ENCODE data around the gene FAM50B. TPM values are rescaled to one million over a fixed set of nuclear protein-coding genes. Genes with fewer than 3 reads are reported as not detected.

The FAM50B gene
- total RNA-seq, 1 donor from 2014 or later = 3.8 TPM

DNA sequence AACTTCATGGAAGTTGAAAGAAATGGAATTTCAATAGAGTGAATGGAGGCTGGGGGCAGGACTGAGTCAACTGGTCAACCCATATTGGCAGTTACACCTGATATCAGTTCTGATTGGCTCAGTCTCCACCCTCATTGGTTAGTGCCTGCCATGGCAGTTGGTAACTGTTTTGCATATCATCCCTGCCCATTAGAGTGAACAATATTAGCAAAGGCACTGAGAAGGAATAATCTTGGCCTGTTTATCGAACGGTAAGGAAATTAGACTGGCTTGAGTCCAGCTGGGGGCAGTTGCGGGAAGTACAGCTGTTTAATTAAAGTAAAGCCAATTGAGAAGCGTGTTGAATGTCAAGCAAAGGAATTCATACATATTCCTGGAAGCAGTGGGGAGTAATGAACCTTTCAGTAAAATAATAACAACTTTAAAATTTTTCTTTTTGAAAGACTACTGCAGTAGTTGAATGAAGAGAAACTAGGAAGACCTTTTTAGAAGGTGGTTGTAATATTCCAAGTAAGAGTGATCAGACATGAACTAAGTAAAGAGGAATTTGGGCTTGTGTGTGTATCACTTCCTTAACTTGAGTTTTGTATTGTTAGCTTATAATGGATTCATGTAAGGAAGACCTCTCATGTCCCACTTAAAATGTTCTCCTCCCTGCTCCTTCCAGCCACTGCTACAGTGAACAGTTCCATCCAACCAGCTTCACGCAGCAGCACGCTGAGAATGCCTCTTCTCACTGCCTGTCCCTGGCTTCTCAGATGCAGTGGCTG, 17.2 kb upstream of the FAM50B start:
- H3K27me3 Mint-ChIP-seq (ENCODE audit: unreplicated experiment) = no peaks in the 10 kb centered on the region
- H3K4me3 Mint-ChIP-seq (ENCODE audit: unreplicated experiment) = no peak overlapping the region
- DNase-seq (ENCODE audit: low spot score) = no peak
- TF ChIP-seq, protein P1, sequence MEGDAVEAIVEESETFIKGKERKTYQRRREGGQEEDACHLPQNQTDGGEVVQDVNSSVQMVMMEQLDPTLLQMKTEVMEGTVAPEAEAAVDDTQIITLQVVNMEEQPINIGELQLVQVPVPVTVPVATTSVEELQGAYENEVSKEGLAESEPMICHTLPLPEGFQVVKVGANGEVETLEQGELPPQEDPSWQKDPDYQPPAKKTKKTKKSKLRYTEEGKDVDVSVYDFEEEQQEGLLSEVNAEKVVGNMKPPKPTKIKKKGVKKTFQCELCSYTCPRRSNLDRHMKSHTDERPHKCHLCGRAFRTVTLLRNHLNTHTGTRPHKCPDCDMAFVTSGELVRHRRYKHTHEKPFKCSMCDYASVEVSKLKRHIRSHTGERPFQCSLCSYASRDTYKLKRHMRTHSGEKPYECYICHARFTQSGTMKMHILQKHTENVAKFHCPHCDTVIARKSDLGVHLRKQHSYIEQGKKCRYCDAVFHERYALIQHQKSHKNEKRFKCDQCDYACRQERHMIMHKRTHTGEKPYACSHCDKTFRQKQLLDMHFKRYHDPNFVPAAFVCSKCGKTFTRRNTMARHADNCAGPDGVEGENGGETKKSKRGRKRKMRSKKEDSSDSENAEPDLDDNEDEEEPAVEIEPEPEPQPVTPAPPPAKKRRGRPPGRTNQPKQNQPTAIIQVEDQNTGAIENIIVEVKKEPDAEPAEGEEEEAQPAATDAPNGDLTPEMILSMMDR (IDR thresholded peaks at IDR 0.05; ENCODE audit: unreplicated experiment) = no peak
- H3K9me3 Mint-ChIP-seq (ENCODE audit: unreplicated experiment) = no peaks in the 10 kb centered on the region
- peaks cover 6% of the 10 kb centered on the region for H3K4me1 Mint-ChIP-seq (ENCODE audit: unreplicated experiment)
- H3K36me3 Mint-ChIP-seq (ENCODE audit: low read depth, unreplicated experiment) = no peaks in the 10 kb centered on the region
- no peak overlapping the region for H3K27ac Mint-ChIP-seq (ENCODE audit: unreplicated experiment)

DNA sequence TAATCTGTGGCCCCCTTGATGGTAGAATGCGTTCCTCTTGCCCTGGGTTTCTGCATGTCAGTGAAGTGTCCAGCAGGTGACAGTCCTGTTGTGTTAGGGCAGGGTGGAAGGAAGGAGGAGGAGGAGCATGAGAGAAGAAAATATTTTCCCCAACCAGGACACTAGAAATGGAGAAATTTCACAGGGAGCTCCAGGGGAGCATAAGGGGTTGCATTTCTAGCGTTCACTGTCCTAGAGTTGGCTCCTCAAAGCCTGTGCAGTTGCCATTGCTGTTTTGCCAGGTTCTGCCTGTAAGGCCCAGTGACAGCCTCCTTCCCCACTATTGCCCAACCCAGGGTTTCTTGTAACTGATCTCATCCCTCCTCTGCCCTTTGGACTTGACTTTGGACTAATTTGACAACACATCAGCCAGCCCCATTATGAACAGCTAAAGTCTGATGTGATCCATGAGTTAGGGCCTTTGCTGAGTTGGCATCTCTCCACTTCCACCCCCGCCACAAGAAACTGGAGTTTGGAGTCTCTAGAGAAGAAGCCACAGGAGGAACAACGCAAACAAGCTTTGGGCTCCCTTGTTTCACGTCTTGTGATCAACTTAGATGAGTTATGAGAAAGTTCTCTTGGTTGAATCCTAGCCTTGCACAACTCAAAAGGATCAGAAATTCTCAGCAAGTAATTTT, 14.0 kb upstream of the FAM50B start:
- no peaks in the 10 kb centered on the region for H3K36me3 Mint-ChIP-seq (ENCODE audit: low read depth, unreplicated experiment)
- TF ChIP-seq, protein P1 (IDR thresholded peaks at IDR 0.05; ENCODE audit: unreplicated experiment) = no peak
- no peaks in the 10 kb centered on the region for H3K9me3 Mint-ChIP-seq (ENCODE audit: unreplicated experiment)
- no peak overlapping the region for H3K27ac Mint-ChIP-seq (ENCODE audit: unreplicated experiment)
- no peak overlapping the region for H3K4me3 Mint-ChIP-seq (ENCODE audit: unreplicated experiment)
- no peak for DNase-seq (ENCODE audit: low spot score)
- peaks cover 1% of the 10 kb centered on the region for H3K27me3 Mint-ChIP-seq (ENCODE audit: unreplicated experiment)
- H3K4me1 Mint-ChIP-seq (ENCODE audit: unreplicated experiment) = no peaks in the 10 kb centered on the region

DNA sequence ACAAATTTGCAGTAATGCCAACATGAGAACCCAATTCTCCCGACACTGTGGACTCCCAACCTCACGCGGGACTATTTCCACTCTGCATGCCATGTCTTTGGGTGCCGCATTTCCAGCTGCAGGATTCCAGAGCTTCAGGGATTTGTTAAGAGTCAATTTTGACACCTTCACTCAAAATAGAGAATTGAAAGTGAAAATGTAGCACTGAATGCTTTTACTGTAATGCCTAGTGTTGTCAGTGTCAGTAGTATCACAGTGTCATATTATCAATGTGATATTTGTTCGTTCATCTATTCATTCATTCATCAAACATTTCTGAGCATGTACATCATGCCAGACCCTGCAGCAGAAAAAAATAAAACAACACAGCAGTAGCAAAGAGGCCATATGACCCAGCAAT, 13.4 kb upstream of the FAM50B start:
- H3K4me1 Mint-ChIP-seq (ENCODE audit: unreplicated experiment) = no peaks in the 10 kb centered on the region
- H3K36me3 Mint-ChIP-seq (ENCODE audit: low read depth, unreplicated experiment) = no peaks in the 10 kb centered on the region
- no peak overlapping the region for H3K4me3 Mint-ChIP-seq (ENCODE audit: unreplicated experiment)
- no peak overlapping the region for H3K27ac Mint-ChIP-seq (ENCODE audit: unreplicated experiment)
- TF ChIP-seq, protein P1 (IDR thresholded peaks at IDR 0.05; ENCODE audit: unreplicated experiment) = no peak
- H3K27me3 Mint-ChIP-seq (ENCODE audit: unreplicated experiment) = peaks cover 1% of the 10 kb centered on the region
- no peak for DNase-seq (ENCODE audit: low spot score)
- H3K9me3 Mint-ChIP-seq (ENCODE audit: unreplicated experiment) = no peaks in the 10 kb centered on the region

DNA sequence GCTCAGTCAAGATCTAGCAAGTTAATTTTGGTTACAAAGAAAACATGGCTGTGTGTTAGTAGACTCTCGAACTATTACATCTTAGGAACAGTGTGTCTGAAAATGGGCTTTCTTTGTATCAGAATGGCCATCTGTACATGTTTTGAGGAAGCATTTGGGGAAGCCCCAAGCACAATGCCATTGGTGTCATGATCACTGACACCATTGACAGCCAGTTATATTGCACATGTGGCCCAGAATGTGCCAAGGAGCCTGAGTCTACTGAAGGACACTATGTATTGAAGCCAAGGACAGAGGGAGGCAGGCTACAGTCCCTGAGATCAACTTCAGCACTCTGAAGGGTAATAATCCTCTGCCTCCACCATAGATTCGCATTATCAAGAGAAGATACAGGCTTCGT, 12.6 kb upstream of the FAM50B start:
- Mint-ChIP-seq H3K4me1 (ENCODE audit: unreplicated experiment) (no peaks in the 10 kb centered on the region), H3K9me3 (ENCODE audit: unreplicated experiment) (no peaks in the 10 kb centered on the region), H3K27ac (ENCODE audit: unreplicated experiment) (no peak overlapping the region), H3K36me3 (ENCODE audit: low read depth, unreplicated experiment) (no peaks in the 10 kb centered on the region), H3K27me3 (ENCODE audit: unreplicated experiment) (peaks cover 1% of the 10 kb centered on the region), H3K4me3 (ENCODE audit: unreplicated experiment) (no peak overlapping the region)
- DNase-seq (ENCODE audit: low spot score) = no peak
- TF ChIP-seq, protein P1 (IDR thresholded peaks at IDR 0.05; ENCODE audit: unreplicated experiment) = no peak

DNA sequence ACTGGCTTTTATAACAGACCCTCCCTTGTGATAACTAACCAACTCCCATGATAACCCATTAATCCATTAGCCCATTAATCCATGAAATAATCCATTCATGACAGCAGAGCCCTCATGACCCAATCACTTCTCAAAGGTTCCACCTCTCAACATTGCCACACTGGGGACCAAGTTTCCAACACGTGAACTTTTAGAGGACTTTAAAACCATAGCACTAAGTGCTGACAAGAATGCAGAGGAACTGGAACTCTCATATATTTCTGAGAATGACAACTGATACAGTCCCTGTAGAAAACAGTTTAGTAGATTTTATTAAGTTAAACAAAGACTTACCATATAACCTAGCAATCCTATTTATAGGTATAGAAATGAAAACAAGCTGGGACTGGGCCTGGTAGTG, 11.4 kb upstream of the FAM50B start:
- no peak for DNase-seq (ENCODE audit: low spot score)
- H3K4me3 Mint-ChIP-seq (ENCODE audit: unreplicated experiment) = no peak overlapping the region
- TF ChIP-seq, protein P1 (IDR thresholded peaks at IDR 0.05; ENCODE audit: unreplicated experiment) = no peak
- no peaks in the 10 kb centered on the region for H3K9me3 Mint-ChIP-seq (ENCODE audit: unreplicated experiment)
- no peak overlapping the region for H3K27ac Mint-ChIP-seq (ENCODE audit: unreplicated experiment)
- H3K36me3 Mint-ChIP-seq (ENCODE audit: low read depth, unreplicated experiment) = no peaks in the 10 kb centered on the region
- peaks cover 1% of the 10 kb centered on the region for H3K27me3 Mint-ChIP-seq (ENCODE audit: unreplicated experiment)
- H3K4me1 Mint-ChIP-seq (ENCODE audit: unreplicated experiment) = no peaks in the 10 kb centered on the region

Measured in endothelial cell (in vitro differentiated cells).